Vagina (tissue), 2 donors: ENCODE data around the gene KRT84. TPM values are rescaled to one million over a fixed set of nuclear protein-coding genes. Genes with fewer than 3 reads are reported as not detected.

Experiments used
- DNase-seq, 2 donors: peaks; one replicate each; pipeline ENCODE4 v3.0.0-alpha.2; 2017; ENCODE audit errors: extremely low spot score in 2 of 2
- H3K27ac ChIP-seq: fragments of 200-600 bp; sonication (generic); one replicate; pipeline ENCODE4 v1.5.1; 2019
- H3K27me3 ChIP-seq: fragments of 200-600 bp; sonication (generic); one replicate; pipeline ENCODE4 v1.5.1; 2019
- H3K36me3 ChIP-seq, 2 donors: fragments of 200-600 bp; sonication (generic); one replicate each; pipeline ENCODE4 v1.5.1; 2017 to 2019
- H3K4me1 ChIP-seq: fragments of 200-600 bp; sonication (generic); one replicate; pipeline ENCODE4 v1.5.1; 2019
- H3K4me3 ChIP-seq, 2 donors: fragments of 200-600 bp; sonication (generic); 1 replicate in 1 of 2; 2 replicates in 1 of 2; pipeline ENCODE4 v1.5.1; 2016 to 2019
- H3K9me3 ChIP-seq: fragments of 200-600 bp; sonication (generic); one replicate; pipeline ENCODE4 v1.5.1; 2019
- CTCF ChIP-seq, 3 experiments: fragments of 450-650 bp in 2 of 3; fragments of 200-600 bp in 1 of 3; sonication (generic) in 1 of 3; IDR thresholded peaks; one replicate each; pipeline ENCODE4 v1.5.1; 2017 to 2019; ENCODE audit warnings: antibody characterized with exemption in 3 of 3, mild to moderate bottlenecking in 2 of 3, moderate library complexity in 2 of 3
- POLR2A ChIP-seq, 2 donors: fragments of 450-650 bp; IDR thresholded peaks; one replicate each; pipeline ENCODE4 v1.6.1; 2017; ENCODE audit warnings: antibody characterized with exemption in 2 of 2, mild to moderate bottlenecking in 2 of 2, moderate library complexity in 2 of 2
- POLR2AphosphoS5 ChIP-seq, 2 donors: sonication (generic); formaldehyde crosslinking; IDR thresholded peaks; one replicate each; pipeline ENCODE4 v1.9.0; 2017; ENCODE audit warnings: antibody characterized with exemption in 2 of 2, mild to moderate bottlenecking in 2 of 2, low read depth in 1 of 2; ENCODE audit not compliant: insufficient read depth in 1 of 2
- intact Hi-C: fragments of 100-400 bp; cut with DNase I; formaldehyde crosslinking; loops from one replicate; pipeline ENCODE4 v1.15.1; 2023
- total RNA-seq: library from RNA; depleted of rRNA; stranded (reverse); fragments of >200 nt; gene quantifications from one replicate; pipeline ENCODE4 v1.2.3, GENCODE V29; 2016

Gene KRT84
- total RNA-seq, 1 donor from 2014 or later, result not detected

- H3K27me3 ChIP-seq, result no peaks in the 10 kb centered on the region
- H3K36me3 ChIP-seq, result no peaks in the 10 kb centered on the region
- no peak overlapping the region for H3K4me3 ChIP-seq
- peaks cover 25% of the 10 kb centered on the region for H3K4me1 ChIP-seq
- no peak for DNase-seq
- no peak for TF ChIP-seq CTCF (IDR thresholded peaks at IDR 0.05)
- TF ChIP-seq POLR2A (IDR thresholded peaks at IDR 0.05), result no peak
- TF ChIP-seq POLR2AphosphoS5 (IDR thresholded peaks at IDR 0.05; ENCODE audit: insufficient read depth in 1 of 2, low read depth in 1 of 2), result no peak
- H3K9me3 ChIP-seq, result no peaks in the 10 kb centered on the region
- no peak overlapping the region for H3K27ac ChIP-seq
- intact Hi-C loops, result no loop called here
Observed at GRCh38 chr12:52369211-52369610, 16.2 kb downstream of the KRT84 start.

- Histone ChIP-seq H3K36me3 (no peaks in the 10 kb centered on the region), H3K4me1 (peaks cover 25% of the 10 kb centered on the region), H3K27me3 (no peaks in the 10 kb centered on the region), H3K27ac (no peak overlapping the region), H3K4me3 (no peak overlapping the region), H3K9me3 (no peaks in the 10 kb centered on the region)
- no peak for DNase-seq
- TF ChIP-seq POLR2A (IDR thresholded peaks at IDR 0.05) (no peak), POLR2AphosphoS5 (IDR thresholded peaks at IDR 0.05; ENCODE audit: insufficient read depth in 1 of 2, low read depth in 1 of 2) (no peak), CTCF (IDR thresholded peaks at IDR 0.05) (no peak)
- intact Hi-C loops, result no loop called here
Observed at GRCh38 chr12:52368508-52368907, 16.9 kb downstream of the KRT84 start.

- H3K27ac ChIP-seq, result no peak overlapping the region
- H3K4me3 ChIP-seq, result no peak overlapping the region
- TF ChIP-seq POLR2A (IDR thresholded peaks at IDR 0.05), result no peak
- TF ChIP-seq CTCF (IDR thresholded peaks at IDR 0.05), result no peak
- no peak for TF ChIP-seq POLR2AphosphoS5 (IDR thresholded peaks at IDR 0.05; ENCODE audit: insufficient read depth in 1 of 2, low read depth in 1 of 2)
- no peaks in the 10 kb centered on the region for H3K36me3 ChIP-seq
- peaks cover 24% of the 10 kb centered on the region for H3K4me1 ChIP-seq
- no peaks in the 10 kb centered on the region for H3K27me3 ChIP-seq
- no peak for DNase-seq
- intact Hi-C loops, result no loop called here
- H3K9me3 ChIP-seq, result no peaks in the 10 kb centered on the region
Observed at GRCh38 chr12:52367876-52368275, 17.6 kb downstream of the KRT84 start.

GRCh38 chr12:52366738-52367485, 18.5 kb downstream of the KRT84 start, which contains the start of gene KRT85:
Gene KRT85, minus strand, starts transcription at chr12:52367481. Its CDS starts 76 bp downstream, at chr12:52367405.
- Histone ChIP-seq H3K9me3 (no peaks in the 10 kb centered on the region), H3K4me1 (peaks cover 14% of the 10 kb centered on the region), H3K27ac (no peak within 1 kb of the TSS), H3K36me3 (no peaks in the 10 kb centered on the region), H3K4me3 (no peak within 1 kb of the TSS), H3K27me3 (no peaks in the 10 kb centered on the region)
- no peak for DNase-seq
- TF ChIP-seq POLR2A (IDR thresholded peaks at IDR 0.05) (no peak), POLR2AphosphoS5 (IDR thresholded peaks at IDR 0.05; ENCODE audit: insufficient read depth in 1 of 2, low read depth in 1 of 2) (no peak), CTCF (IDR thresholded peaks at IDR 0.05) (no peak)
- intact Hi-C loops, result no loop called here

GRCh38 chr12:52364901-52365489, 20.5 kb downstream of the KRT84 start:
- no peak for DNase-seq
- no peaks in the 10 kb centered on the region for H3K9me3 ChIP-seq
- H3K27ac ChIP-seq, result no peak overlapping the region
- no peaks in the 10 kb centered on the region for H3K4me1 ChIP-seq
- no peaks in the 10 kb centered on the region for H3K27me3 ChIP-seq
- H3K36me3 ChIP-seq, result no peaks in the 10 kb centered on the region
- no peak for TF ChIP-seq POLR2A (IDR thresholded peaks at IDR 0.05)
- TF ChIP-seq POLR2AphosphoS5 (IDR thresholded peaks at IDR 0.05; ENCODE audit: insufficient read depth in 1 of 2, low read depth in 1 of 2), result no peak
- TF ChIP-seq CTCF (IDR thresholded peaks at IDR 0.05), result no peak
- no peak overlapping the region for H3K4me3 ChIP-seq
- intact Hi-C loops, result no loop called here
